Activated CD4-positive, alpha-beta T cell treated with anti-CD3 and anti-CD28 coated beads for 36 hours (primary cell): ENCODE data around the gene ANO5. TPM values are rescaled to one million over a fixed set of nuclear protein-coding genes. Genes with fewer than 3 reads are reported as not detected.
A peak's percentile ranks its signal among the peaks of the same experiment; 100 is the strongest.

Experiments used
- ATAC-seq: fragments of 200-7000 bp; cut with Tn5 transposase; one replicate; pipeline ENCODE4 v1.10.0; 2021; ENCODE audit warnings: mild to moderate bottlenecking, moderate library complexity
- CTCF ChIA-PET: fragments of 350-600 bp; sonication (Branson Sonifier 250); formaldehyde crosslinking; loops from one replicate; lab custom pipeline; 2021; ENCODE audit warnings: antibody characterized with exemption; lab: Charles Lee
- POLR2A ChIA-PET: fragments of 350-600 bp; sonication (Branson Sonifier 250); formaldehyde crosslinking; loops from one replicate; lab custom pipeline; 2021; ENCODE audit warnings: antibody characterized with exemption, inconsistent platforms; lab: Charles Lee
- DNase-seq: peaks from one replicate; pipeline ENCODE4 v3.0.0-alpha.2; 2020
- H3K27ac Mint-ChIP-seq: one replicate; pipeline ENCODE4 v1.8.0; 2021; ENCODE audit warnings: mixed read lengths
- H3K27me3 Mint-ChIP-seq: one replicate; pipeline ENCODE4 v1.8.0; 2021; ENCODE audit warnings: mixed read lengths
- H3K36me3 Mint-ChIP-seq: one replicate; pipeline ENCODE4 v1.8.0; 2021; ENCODE audit warnings: low read depth, mixed read lengths
- H3K4me1 Mint-ChIP-seq: one replicate; pipeline ENCODE4 v1.8.0; 2021; ENCODE audit warnings: mixed read lengths
- H3K4me3 Mint-ChIP-seq: one replicate; pipeline ENCODE4 v1.8.0; 2021; ENCODE audit warnings: mild to moderate bottlenecking, moderate library complexity, mixed read lengths
- H3K9me3 Mint-ChIP-seq: one replicate; pipeline ENCODE4 v1.8.0; 2021; ENCODE audit warnings: low read depth, mixed read lengths
- intact Hi-C, 2 experiments: fragments of 100-400 bp; cut with DNase I in 1 of 2; cut with micrococcal nuclease in 1 of 2; formaldehyde crosslinking; loops; one replicate each; pipeline versions ENCODE4 v1.14.2 to v1.15.1; 2022 to 2024; cut with DNase I, micrococcal nuclease
- total RNA-seq, 2 experiments: library from RNA; stranded (reverse); gene quantifications; one replicate each; pipeline ENCODE4 v1.2.3, GENCODE V29; 2021

ANO5 gene
- total RNA-seq, 2 experiments from 2014 or later: 0.02 to 0.05 TPM

GRCh38 chr11:22177186-22177585 is 15.7 kb upstream of the ANO5 start:
- H3K27ac Mint-ChIP-seq: no peak overlapping the region
- POLR2A ChIA-PET: no interaction called here
- CTCF ChIA-PET: no interaction called here
- H3K4me1 Mint-ChIP-seq: no peaks in the 10 kb centered on the region
- intact Hi-C loops: no loop called here
- H3K27me3 Mint-ChIP-seq: peaks cover 1% of the 10 kb centered on the region
- H3K36me3 Mint-ChIP-seq: no peaks in the 10 kb centered on the region
- ATAC-seq: no peak
- no peak for DNase-seq
- H3K4me3 Mint-ChIP-seq: no peak overlapping the region
- no peaks in the 10 kb centered on the region for H3K9me3 Mint-ChIP-seq

DNA sequence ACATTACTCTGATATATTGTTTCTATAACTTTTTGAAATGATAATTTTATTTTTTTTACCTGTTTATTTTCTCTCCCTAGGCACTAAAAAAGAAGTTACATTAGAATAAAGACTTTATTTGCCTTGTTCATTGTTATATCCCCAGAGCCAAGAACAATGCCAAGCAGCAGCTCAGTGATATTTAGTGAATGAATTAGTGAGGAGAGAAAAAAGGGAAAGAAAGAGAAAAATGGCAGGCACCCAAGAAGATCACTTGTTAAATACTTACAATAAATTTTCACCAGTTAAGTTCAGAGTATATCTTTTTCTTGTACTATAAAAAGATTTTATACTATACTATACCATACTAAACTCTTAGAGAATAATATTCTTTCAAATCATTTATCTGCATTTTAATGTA is 13.3 kb upstream of the ANO5 start:
- CTCF ChIA-PET: no interaction called here
- H3K9me3 Mint-ChIP-seq: no peaks in the 10 kb centered on the region
- no peak for DNase-seq

DNA sequence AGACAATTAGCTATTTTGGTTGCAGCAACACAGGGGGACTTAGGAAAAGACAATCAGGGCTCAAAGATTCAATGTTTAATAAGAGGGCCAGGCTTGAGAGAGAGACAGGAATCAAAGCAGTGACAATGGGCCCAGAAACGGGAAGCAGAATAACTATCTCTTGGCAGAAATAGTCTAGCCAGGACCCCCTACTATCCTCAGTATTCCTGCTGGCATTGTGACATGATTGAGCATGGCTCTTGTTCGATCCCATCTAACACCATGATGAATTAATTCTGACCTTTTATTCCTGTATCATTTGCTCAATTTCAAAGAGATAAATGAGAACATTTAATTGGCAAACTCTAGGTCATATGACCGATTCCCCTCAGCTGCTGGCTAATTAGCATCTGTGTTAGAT is 12.8 kb upstream of the ANO5 start:
- DNase-seq (no peak), ATAC-seq (no peak)
- H3K4me3 Mint-ChIP-seq: no peak overlapping the region
- no peak overlapping the region for H3K27ac Mint-ChIP-seq
- ChIA-PET POLR2A (no interaction called here), CTCF (no interaction called here)
- intact Hi-C loops: no loop called here
- H3K27me3 Mint-ChIP-seq: peaks cover 1% of the 10 kb centered on the region
- no peaks in the 10 kb centered on the region for H3K36me3 Mint-ChIP-seq
- no peaks in the 10 kb centered on the region for H3K4me1 Mint-ChIP-seq
- H3K9me3 Mint-ChIP-seq: no peaks in the 10 kb centered on the region

More for the DNA sequence above, 13.3 kb upstream of the ANO5 start:
- Mint-ChIP-seq H3K27me3 (peaks cover 1% of the 10 kb centered on the region), H3K27ac (no peak overlapping the region), H3K36me3 (no peaks in the 10 kb centered on the region), H3K4me1 (no peaks in the 10 kb centered on the region), H3K4me3 (no peak overlapping the region)
- ATAC-seq: no peak
- intact Hi-C loops: no loop called here
- POLR2A ChIA-PET: no interaction called here

- intact Hi-C loops: no loop called here
- POLR2A ChIA-PET: no interaction called here
Measured at GRCh38 chr11:22189660-22190059, 3.2 kb upstream of the ANO5 start.

GRCh38 chr11:22190827-22191463 is 1.9 kb upstream of the ANO5 start:
- intact Hi-C loops: no loop called here
- DNase-seq: no peak
- no peaks in the 10 kb centered on the region for H3K36me3 Mint-ChIP-seq
- no peak for ATAC-seq
- no peaks in the 10 kb centered on the region for H3K9me3 Mint-ChIP-seq
- peaks cover 36% of the 10 kb centered on the region for H3K27me3 Mint-ChIP-seq
- H3K4me3 Mint-ChIP-seq: no peak overlapping the region
- ChIA-PET CTCF (no interaction called here), POLR2A (no interaction called here)
- no peak overlapping the region for H3K27ac Mint-ChIP-seq
- H3K4me1 Mint-ChIP-seq: peaks cover 12% of the 10 kb centered on the region

More at GRCh38 chr11:22189660-22190059, 3.2 kb upstream of the ANO5 start:
- Mint-ChIP-seq H3K27me3 (peaks cover 34% of the 10 kb centered on the region), H3K4me1 (peaks cover 12% of the 10 kb centered on the region), H3K36me3 (no peaks in the 10 kb centered on the region), H3K27ac (no peak overlapping the region), H3K9me3 (no peaks in the 10 kb centered on the region), H3K4me3 (no peak overlapping the region)
- CTCF ChIA-PET: interaction anchor here (0.7 kb wide), 1 partner anchor 73 kb away, joined by 3 read pairs; no protein-coding TSS in a partner anchor
- DNase-seq (no peak), ATAC-seq (no peak)

DNA sequence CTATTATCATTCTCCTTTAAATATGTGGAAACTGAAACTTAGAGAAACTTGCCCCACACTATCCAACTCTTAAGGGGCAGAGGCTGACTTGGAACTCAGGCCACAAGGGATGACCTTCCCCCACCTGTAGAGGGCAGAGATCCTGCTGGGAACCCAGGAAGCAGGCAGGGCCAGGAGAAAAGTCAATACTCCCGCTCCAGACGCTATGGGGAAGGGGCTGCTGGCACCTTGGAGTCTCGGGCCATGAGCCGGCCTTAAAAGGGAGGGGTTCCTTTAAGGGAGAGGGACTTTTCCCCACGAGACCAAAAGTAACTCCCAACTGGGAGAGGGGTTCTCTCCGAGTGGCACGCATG is 620 bp upstream of the ANO5 start:
- Mint-ChIP-seq H3K36me3 (no peaks in the 10 kb centered on the region), H3K9me3 (no peaks in the 10 kb centered on the region), H3K27me3 (peaks cover 36% of the 10 kb centered on the region), H3K4me3 (peak overlapping the region; percentile 43), H3K27ac (no peak overlapping the region), H3K4me1 (peaks cover 12% of the 10 kb centered on the region)
- no peak for DNase-seq
- intact Hi-C loops: no loop called here
- ChIA-PET POLR2A (no interaction called here), CTCF (no interaction called here)
- no peak for ATAC-seq

DNA sequence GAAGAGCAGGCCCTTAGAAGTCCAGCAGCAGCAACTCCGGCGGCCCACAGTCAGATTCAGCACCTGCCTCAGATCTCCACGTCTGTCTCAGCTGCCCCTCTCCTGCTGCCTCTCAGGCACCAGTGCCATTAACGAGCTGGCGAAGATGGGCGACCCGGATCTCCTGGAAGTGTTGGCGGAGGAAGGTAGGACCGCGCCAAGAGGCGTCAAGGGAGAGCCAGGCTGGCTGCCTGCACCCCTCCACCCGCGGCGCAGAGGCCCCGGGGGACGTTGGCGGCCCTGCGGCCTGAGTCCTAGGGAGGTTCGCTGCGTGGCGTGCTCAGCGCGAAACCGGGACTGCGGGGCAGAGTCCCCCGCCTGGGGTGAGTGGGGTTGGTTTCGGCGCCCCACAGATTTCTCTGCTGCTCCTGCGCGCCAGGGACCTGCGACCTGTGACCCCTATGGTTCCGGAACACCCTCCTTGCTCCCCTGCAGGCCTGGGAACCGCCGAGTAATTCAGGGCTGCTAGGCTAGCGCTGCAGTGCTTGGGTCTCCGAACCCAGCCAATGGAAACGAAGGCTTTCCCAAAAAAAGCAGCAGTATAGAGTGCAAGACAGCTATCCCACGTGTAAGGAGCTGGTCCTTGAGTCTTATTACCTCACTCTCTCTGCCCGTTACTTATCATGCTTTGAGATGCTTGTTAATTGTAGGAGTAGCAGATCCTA is 615 bp downstream of the ANO5 start:
- ATAC-seq (no peak), DNase-seq (peak; percentile 4)
- intact Hi-C loops: no loop called here
- ChIA-PET CTCF (no interaction called here), POLR2A (no interaction called here)
- Mint-ChIP-seq H3K4me1 (peaks cover 12% of the 10 kb centered on the region), H3K9me3 (no peaks in the 10 kb centered on the region), H3K4me3 (no peak overlapping the region), H3K27ac (no peak overlapping the region), H3K27me3 (peaks cover 38% of the 10 kb centered on the region), H3K36me3 (no peaks in the 10 kb centered on the region)

DNA sequence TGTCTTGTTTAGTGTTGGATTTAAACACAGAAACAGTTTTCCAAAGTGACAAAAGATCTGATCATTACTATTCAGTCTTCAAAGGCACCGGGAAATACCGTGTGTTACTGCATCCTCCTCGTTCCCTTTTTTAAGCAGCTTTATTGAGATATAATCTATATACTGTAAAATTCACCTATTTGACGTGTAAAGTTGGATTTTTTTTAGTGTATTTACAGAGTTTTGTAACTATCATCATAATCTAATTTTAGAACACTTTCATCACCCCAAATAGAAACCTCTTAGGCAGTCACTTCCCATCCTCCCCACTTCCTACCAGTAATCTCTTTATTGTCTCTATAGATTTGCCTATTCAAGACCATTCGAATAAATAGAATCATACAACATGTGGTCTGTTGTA is 1.4 kb downstream of the ANO5 start:
- Mint-ChIP-seq H3K27me3 (peaks cover 35% of the 10 kb centered on the region), H3K4me1 (peaks cover 12% of the 10 kb centered on the region), H3K27ac (no peak overlapping the region), H3K4me3 (no peak overlapping the region), H3K9me3 (no peaks in the 10 kb centered on the region), H3K36me3 (no peaks in the 10 kb centered on the region)
- CTCF ChIA-PET: no interaction called here
- POLR2A ChIA-PET: no interaction called here
- no peak for ATAC-seq
- intact Hi-C loops: no loop called here
- DNase-seq: no peak

GRCh38 chr11:22194907-22195306 is 2.0 kb downstream of the ANO5 start:
- Mint-ChIP-seq H3K9me3 (no peaks in the 10 kb centered on the region), H3K27me3 (peaks cover 35% of the 10 kb centered on the region), H3K4me1 (peaks cover 12% of the 10 kb centered on the region), H3K36me3 (no peaks in the 10 kb centered on the region), H3K4me3 (no peak overlapping the region), H3K27ac (no peak overlapping the region)
- CTCF ChIA-PET: no interaction called here
- no peak for ATAC-seq
- POLR2A ChIA-PET: no interaction called here
- intact Hi-C loops: no loop called here
- no peak for DNase-seq

GRCh38 chr11:22197139-22198005 is 4.5 kb downstream of the ANO5 start:
- POLR2A ChIA-PET: no interaction called here
- intact Hi-C loops: no loop called here
- ATAC-seq: no peak
- Mint-ChIP-seq H3K36me3 (no peaks in the 10 kb centered on the region), H3K9me3 (no peaks in the 10 kb centered on the region), H3K27me3 (peaks cover 24% of the 10 kb centered on the region), H3K27ac (no peak overlapping the region), H3K4me1 (peaks cover 12% of the 10 kb centered on the region), H3K4me3 (no peak overlapping the region)
- CTCF ChIA-PET: no interaction called here
- no peak for DNase-seq

DNA sequence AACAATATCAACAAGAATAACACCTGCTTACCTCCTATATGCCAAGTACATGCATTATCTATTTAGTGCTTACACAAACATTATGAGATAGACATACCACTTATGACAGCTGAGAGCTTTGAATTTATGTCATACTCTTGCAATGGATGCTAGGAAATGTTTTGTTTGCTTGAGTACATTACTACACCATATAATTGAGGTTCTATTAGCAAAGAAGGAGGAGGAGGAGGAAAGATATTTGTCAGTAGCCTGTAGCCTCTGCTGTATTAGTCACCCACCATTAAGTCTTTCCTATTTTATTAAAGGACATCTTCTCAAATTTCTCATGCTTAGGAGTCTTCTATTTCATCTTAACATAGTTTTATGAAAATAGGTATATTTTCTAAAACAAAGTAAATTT is 6.4 kb downstream of the ANO5 start:
- H3K4me1 Mint-ChIP-seq: no peaks in the 10 kb centered on the region
- H3K36me3 Mint-ChIP-seq: no peaks in the 10 kb centered on the region
- no peak for ATAC-seq
- H3K9me3 Mint-ChIP-seq: no peaks in the 10 kb centered on the region
- intact Hi-C loops: no loop called here
- no peak for DNase-seq
- ChIA-PET POLR2A (no interaction called here), CTCF (no interaction called here)
- no peak overlapping the region for H3K4me3 Mint-ChIP-seq
- no peak overlapping the region for H3K27ac Mint-ChIP-seq
- H3K27me3 Mint-ChIP-seq: peaks cover 8% of the 10 kb centered on the region

- ChIA-PET POLR2A (no interaction called here), CTCF (no interaction called here)
- Mint-ChIP-seq H3K9me3 (no peaks in the 10 kb centered on the region), H3K27ac (no peak overlapping the region), H3K27me3 (no peaks in the 10 kb centered on the region), H3K4me3 (no peak overlapping the region), H3K36me3 (no peaks in the 10 kb centered on the region), H3K4me1 (no peaks in the 10 kb centered on the region)
- DNase-seq (no peak), ATAC-seq (no peak)
- intact Hi-C loops: no loop called here
Measured at GRCh38 chr11:22203281-22203680, 10.4 kb downstream of the ANO5 start.
